Activated T-cell treated with anti-CD3 and anti-CD28 coated beads, Interleukin-2, amount 50 U/mL, for 48 hours (primary cell): ENCODE results near the gene CALCR.
"Not testable (repeated sequence)": the region's sequence is repeated elsewhere in the genome, so short reads cannot be mapped to it uniquely, and the experiment has no call there.

ENCODE experiments used
- DNase-seq, 2 experiments: peaks; one replicate each; pipeline ENCODE4 v3.0.0-alpha.2; 2020

The CALCR gene

DNA sequence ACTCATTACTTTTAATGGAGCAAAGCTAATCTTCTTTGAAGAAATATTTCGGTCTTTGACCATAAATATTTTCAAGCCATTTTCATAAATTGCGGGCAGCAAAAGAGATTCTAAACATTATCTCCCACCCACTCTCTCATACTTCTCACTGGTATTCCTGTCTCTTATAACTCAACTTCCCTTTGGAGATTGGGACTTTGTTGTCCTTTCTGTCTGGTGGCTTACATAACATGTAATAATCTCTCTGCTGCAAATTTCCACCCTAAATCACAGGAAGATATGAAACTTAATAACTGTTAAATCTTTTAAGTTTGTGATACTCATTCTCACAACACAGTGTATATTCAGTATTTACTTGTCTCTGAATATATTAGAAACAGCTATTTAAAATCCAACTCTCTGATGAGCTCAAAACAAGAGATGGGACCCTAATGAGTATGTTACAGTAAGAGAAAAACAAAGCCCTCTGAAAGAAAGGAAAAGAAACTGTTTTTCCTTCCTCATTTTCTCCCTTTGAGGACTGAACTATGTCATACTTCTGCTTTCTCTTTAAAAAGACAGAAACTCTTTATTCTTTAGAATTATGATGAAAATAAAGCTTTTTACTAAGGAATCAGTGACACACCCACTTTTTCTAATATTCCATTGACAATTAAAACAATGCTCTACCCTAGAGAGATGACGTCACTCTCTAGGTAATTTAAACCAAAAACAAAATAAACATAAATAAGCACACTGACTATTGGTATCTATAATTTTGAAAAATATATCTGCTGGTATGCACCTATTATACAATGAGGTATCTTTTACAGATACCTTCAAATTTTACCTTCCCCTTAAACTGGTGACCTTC is 14.7 kb downstream of the CALCR start:
- no peak for DNase-seq

DNA sequence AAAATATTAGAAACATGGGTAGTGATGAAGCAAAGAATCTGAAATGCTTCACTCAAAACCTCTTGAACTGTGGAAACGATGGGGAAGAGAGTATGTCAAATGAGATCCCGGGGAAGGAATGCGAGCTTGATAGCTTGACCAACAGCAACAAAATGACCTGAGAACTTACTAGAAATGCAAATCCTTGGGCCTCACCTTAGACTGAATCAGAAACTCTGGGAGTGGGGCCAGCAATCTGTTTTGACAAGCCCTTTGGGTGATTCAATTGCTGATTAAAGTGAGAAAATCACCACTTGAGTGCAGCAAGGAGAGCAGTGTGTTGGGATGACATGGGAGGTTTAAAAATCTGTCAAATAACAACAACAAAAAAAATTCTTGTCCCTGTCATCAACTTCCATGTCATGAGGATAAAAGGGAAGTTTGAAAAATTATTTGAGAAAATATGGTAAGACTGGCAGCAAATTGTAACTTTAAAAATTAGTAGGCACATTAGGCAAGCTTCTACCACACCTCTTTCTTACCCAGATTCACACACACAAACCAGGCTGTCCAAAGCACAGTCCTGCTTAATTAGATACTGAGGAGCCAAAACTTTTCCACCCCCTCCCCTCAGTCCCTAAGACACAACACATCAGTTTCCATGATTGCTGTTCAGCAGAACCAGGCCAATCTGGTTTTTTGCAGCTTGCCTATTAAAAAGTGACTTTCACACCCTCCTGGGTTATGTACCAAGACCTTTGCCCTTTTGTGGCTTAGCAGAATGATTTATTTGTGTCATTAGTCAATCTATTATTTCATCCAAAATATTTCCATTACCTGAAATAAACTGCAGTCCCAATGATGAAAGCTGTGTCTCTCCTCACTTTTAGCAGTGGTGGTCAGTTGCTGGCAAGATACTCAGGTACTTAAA is 15.6 kb downstream of the CALCR start:
- no peak for DNase-seq

DNA sequence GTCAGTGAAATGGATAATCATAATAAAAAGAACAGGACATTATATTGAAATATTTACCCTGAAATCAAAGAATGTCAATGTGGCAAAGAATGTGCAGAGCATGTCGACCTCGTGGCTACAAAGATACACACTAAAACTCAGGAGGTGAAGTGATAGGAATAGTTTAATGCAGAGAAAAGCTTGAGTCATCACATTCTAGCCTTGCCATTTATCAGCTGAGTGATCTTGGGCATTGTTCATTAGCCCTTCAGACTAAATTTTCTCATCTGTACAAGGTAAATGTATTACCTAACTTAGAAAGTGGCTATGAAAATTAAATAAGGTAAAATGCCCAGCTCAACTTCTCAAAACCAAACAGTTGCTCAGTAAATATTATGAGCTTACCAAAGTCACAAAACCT is 22.6 kb downstream of the CALCR start:
- DNase-seq, result no peak

DNA sequence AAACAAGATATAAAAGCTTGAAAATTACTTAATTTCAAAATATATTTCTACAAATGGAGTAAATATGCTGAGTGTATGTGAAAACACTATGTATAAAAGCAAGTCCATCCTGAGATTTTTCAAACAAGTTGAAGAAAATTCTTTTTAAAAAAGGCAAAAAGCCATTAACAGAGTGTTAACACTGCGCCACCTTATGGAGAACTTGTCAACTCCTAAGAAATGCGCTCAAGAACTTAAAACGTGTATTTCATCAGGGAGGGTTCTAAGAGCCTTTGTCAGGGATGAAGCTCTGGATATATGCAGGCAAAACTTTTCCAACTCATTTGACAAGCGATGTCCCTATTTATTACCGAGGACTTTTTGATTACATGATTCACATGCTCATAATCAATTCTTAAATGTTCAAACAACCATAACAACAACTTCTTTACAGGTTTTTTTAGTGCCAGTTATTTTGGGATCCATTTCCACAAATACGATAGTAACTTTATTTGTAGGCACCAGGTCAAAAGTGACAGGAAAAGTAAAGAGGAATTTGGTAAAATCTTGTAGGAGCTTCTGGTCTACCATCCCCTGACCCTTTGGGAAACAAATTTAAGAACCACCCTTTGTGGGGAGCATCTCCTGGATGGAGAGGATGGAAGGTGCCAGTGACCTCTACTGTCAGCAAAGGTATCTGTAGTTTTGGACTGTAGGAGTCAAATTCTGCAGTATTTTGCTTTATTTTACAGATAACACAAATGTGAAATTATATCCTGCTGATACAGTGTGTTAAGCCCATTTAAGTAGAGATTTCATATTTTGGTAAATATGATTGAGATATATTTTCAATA is 23.2 kb downstream of the CALCR start:
- DNase-seq, result no peak

DNA sequence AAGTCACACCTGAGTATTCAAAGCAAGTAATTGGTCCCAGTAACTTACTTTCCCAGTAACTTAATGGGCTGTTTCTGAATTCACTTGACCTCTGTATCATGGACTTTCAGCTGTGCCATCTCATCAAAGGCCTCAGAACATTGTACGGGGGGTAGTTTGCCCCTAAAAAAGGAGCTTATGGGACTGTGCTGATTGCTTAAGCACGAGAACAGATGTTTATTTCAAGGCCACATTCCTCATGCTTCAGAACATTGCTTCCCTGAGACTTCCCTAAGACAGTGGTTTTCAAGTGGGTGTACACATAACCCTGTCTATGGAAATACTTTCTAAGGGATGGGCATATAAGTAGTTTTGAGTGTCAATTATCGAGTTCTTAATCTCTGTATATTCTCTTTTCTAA is 26.8 kb downstream of the CALCR start:
- DNase-seq, result no peak

DNA sequence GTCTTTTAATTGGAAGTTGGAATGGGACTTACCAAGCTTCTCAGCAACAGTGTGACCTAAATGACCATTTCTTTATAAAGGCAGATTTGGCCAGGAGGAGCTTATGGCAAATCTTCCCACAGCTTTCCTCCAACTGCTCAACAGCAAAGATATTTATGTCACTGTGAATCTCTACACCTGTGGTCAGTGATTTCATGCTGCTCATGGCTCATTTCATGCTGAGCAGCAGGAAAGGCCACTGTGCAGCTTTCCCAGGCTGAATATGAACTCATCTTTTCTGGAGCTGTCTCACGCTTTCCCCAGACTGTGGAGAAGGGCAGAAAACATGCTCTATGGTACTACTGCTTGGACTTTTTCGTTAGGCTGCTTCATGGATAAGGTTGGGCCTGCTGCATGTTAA is 29.8 kb downstream of the CALCR start:
- DNase-seq, result no peak

DNA sequence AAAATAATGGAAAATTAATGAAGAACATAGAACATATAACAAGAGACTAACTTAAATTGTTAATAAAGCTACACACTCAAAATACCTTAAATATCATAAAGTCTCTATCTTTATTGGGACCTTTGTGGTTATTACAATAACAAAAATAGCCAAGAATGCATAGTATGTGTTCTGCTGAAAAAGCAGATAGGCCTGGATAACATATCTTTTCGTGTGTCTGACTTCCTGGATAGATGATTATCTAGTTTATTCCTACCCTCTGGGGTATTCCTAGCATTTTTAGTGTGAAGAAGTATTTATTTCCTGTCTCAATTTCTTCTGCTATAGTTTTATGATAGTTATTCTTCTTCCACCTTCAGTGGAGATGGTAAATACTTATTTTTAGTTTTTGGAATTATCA is 36.5 kb downstream of the CALCR start:
- DNase-seq, result no peak

DNA sequence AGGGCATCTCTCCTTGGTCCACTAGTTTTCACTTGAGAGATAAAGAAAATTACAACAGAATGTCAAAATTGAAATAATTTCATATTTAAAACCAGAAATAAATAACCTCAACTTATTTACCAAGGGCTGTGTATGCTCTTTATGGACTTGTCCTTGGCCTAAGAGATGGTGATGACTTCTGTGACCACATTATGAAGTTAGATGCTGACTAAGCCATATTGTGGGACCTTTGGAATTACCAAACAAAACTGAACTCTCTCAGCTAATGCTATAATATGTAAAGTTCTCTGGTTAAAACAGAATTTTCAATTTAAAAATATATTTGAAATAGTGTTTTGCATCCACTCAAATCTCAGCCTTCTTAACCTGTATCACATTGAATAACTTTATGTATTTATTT is 38.9 kb downstream of the CALCR start:
- DNase-seq, result no peak

DNA sequence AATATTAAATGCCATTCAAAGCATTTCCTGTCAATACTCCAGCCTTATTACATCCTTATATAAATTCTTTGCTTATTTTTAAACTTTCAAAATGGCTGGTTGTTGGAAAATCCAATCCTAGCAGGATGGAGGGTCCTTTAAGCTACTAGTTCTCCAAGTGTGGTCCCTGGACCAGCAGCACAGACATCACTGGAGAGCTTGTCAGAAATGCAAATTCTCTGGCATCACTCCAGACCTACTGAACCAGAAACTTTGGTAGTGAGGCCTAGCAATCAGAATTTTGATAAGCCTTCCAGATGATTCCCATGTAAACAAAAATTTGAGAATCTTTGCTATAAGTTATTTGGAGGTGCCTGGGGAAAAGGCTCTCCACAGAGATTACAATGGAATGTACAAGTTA is 43.8 kb downstream of the CALCR start:
- DNase-seq, result no peak

DNA sequence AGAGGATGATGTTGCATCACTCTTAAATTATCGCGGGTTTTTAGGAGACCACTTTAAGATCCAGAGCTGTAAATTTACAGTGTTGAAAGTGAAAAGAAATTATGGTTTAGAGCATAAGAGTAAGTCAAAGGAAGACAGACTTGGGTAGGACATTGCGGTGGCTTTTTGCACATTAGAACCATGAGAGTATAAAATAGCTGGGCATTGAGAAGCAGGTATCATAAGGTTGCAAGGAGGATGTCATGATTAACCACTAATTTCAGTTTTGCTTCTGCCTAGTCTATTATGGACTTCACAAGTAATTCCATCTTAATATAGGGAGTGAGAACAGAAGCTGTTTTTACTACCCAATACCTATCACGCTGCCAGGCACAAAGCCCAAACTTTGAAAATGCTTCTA is 57.7 kb downstream of the CALCR start:
- no peak for DNase-seq

DNA sequence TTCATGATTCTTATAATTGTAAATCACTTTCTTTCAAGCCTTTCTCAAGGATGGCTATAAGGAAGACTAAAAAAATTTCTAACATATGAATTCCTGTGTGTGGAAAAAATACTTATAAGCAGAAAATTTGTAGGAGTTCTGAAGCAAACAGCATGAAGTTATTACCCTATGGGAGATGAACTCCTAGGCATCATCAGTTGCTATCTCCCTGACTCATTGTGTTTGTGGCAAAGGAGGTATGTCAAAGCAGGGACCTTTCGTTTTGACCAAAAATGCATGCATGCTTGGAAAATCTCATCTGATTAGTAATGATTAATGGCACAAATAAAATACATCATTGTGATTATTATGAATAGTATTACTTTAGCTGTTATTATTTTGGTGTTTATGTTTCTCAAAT is 59.4 kb downstream of the CALCR start:
- DNase-seq, result no peak

DNA sequence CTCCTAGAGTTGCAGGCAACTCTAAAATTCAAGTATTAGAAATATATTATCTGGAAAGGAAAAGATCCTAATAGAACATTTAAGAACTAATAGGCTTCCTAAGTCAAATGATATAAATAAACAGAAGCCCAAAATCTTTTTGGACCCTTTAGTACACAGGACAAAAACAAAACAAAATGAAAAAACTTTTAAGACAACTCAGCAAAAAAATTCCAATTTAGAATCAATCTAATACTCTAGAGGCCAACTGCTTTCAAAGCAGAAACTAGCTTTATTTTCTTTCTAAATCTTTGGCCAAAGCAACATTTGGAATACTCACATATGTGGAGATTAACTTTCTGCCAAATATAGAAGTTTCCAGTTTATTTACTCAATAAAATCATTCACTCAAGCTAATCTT is 65.2 kb downstream of the CALCR start:
- no peak for DNase-seq

DNA sequence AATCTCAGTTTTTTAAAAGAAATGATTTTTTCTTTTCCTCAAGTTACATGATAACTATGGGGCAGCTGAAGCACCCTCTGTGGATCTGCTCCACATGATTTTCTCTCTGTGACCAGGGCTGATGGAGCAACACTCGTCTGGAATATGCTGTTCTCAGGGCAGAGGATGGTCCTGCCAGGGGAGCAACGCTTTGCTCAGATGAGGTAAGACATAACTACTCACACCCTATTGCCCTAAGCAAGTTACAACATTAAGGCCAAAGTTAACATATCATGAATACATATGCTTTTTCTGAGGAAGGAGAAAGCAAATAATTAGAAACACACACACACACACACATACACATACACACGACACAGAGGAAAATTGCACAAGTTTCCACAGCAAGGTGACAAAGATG is 71.4 kb downstream of the CALCR start:
- DNase-seq, result no peak

DNA sequence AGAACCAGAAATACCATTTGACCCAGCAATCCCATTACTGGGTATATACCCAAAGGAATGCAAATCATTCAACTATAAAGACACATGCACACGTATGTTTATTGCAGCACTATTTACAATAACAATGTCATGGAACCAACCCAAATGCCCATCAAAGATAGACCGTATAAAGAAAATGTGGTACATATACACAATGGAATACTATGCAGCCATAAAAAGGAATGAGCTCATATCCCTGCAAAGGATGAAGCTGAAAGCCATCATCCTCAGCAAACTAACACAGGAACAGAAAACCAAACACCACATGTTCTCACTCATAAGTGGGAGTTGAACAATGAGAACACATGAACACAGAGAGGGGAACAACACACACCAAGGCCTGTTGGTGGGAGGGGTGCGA is 82.7 kb downstream of the CALCR start:
- DNase-seq, result not testable (repeated sequence)

DNA sequence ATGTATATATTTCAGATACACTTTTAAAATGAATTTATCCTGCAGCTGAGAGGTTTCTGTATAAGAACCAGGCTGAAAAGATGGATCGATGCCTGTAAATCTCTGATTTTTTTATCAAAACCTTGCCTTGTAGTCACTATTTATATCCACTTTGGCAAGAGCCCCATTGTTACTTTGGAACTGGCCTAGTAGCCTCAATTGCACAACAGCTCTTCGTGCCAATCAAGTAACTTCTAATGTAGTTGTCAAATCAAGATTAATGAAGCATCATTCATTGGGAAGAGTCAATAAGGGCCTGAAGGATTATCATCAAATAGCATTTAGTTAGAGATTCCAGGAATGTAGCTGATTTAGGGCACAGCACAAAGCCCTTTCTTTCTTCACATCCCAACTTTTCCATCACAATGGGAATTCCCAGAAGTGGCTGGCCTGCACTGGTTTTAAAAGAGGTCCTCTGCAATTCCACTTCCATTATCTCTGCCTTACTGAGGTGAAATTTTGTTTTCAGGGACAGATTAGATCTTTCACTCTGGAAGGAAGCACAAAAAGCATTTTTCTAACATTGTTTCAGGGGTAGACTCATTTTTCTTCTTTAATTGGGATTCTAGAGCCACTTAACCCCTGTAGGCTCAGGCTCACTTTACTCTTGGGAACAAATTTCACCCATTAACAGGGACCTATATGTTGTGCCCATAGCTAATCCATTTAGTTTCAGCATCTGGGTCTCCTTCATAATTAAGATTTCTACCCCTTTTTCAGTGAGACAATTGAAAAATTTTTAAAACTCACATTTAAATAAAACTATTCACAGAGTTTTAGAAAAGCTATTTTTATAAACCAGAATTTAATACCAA is 97.8 kb downstream of the CALCR start:
- no peak for DNase-seq

DNA sequence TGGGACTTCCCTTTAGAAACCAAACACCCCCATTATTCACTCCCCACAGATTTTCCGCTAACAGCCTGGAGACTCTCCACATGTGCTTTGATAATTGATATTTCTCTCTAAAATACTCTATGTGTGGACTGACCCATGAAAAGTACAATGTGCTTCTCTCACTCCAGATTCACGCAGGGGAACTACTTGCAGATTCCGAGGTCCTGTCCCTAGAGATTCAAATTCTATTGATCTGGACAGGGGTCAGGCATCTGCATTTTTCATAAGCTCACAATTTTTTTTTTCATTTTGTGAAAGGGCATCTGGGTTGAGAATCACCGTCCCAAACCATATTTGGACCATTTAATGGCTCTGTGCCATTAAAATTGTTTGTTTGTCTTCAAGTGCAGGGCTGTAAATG is 98.7 kb downstream of the CALCR start:
- DNase-seq, result no peak

DNA sequence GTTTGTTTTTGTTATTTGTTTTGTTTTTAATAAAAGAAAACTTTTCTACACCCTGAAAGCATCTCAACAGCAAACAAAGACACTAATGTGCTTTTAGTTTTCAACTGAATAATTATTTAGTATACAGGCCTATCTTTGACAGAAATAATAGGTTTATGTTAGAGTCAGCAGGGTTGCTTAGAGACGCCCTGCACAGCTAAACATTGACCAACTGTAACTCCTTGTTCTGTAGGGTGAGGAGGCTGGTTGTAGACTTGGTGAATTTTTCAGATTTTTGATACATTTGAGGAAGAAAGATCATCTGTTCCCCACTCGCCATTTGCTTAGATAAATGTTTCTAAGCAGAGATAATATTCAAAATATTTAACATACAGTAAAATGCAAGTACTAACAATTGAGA is 103.1 kb downstream of the CALCR start:
- no peak for DNase-seq

DNA sequence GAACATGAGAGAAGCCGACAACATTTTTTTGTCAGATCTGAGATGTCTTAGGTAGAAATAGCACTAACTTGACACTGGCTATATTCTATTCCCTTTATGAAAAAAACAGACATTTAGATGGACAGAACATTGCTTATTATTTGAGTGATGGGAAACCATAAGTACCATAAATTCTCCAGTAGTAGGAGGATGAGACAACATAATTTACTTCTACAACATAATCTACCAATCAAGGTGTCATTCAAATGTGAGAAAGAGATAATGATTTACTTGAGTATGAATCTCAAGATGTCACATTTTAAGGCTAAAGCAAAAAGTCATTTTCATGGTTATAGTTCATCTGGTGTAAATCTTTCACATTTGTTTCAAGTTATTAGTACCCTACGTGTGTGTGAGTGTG is 110.8 kb downstream of the CALCR start:
- no peak for DNase-seq

DNA sequence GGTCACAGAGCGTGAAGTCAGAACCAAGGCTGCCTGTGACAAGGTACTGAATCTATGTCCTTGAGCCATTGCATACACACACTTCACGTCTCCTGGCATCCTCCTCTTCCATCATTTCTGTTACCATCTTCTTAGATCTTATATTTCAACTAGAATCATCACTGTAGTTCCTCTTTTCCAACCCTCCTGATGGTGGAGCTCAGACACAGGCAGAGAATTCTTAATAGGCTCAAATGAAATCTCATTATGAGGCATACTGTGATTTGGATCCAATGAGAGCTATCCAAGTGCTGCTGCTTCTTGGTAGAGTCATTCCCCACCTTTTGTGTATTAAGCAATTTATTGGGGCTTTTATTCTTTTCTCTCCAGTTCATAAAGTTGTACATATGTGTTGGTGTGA is 113.2 kb downstream of the CALCR start:
- no peak for DNase-seq

DNA sequence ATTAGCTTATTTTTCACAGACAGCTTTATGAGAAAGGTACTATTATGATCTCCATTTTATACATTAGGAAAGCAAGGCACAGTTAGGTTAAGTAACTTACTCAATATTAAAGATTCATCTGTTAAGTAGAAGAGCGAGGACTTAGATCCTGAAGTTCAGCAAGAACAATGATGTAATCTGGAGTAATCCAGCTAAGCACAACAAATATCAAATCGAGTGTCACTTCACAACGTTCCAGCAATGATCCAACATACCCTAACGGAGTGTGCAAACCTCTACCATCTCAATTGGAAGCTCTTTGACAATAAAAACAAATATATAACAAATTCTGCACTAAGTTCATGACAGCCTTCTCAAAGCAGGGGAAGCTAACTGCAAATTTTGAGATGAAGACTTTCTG is 121.3 kb downstream of the CALCR start:
- DNase-seq, result no peak

DNA sequence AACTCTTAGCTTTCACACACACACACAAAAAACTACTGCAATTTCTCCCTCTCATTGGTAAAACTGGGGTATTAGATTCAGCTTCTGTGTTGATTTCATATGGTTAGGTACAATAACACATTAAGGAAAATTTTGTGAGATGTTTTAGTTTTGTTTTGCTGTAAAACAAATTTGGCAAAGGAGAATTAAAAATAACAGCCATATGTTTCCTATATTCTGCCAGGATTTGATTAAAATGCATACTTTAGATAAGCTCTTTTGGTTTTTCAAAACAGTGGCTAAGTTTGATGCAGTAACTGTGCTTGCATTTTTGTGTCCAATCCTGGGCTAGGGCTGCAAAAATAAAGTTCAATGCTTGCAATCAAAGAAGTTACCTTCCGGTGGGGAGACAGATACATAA is 126.3 kb downstream of the CALCR start:
- DNase-seq, result no peak

DNA sequence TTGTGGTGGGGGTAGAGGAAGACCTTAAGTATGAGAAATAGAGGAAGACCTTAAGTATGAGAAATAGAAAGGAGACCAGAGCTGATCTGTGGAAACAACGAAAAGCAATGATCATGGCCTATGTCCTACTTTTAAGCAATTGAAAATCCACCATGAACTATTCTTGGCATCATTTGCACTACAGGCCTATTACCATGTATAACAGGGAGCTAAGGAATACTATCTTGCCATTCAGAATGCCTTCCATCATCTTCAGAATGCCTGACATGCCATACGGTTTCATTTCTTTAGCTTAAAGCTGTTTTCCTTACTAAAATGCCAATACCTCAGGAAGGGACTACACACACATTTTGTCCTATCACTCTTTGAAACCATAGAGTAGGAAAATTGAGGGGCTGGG is 127.0 kb downstream of the CALCR start:
- no peak for DNase-seq
